GM21381 (cell line): ENCODE data around the gene CHST1.

ENCODE experiments used
- ATAC-seq: cut with Tn5 transposase; IDR thresholded peaks from one replicate; pipeline ENCODE4 v1.9.1; 2021; ENCODE audit warnings: mild to moderate bottlenecking, moderate library complexity; ENCODE audit not compliant: unreplicated experiment

Gene CHST1

DNA sequence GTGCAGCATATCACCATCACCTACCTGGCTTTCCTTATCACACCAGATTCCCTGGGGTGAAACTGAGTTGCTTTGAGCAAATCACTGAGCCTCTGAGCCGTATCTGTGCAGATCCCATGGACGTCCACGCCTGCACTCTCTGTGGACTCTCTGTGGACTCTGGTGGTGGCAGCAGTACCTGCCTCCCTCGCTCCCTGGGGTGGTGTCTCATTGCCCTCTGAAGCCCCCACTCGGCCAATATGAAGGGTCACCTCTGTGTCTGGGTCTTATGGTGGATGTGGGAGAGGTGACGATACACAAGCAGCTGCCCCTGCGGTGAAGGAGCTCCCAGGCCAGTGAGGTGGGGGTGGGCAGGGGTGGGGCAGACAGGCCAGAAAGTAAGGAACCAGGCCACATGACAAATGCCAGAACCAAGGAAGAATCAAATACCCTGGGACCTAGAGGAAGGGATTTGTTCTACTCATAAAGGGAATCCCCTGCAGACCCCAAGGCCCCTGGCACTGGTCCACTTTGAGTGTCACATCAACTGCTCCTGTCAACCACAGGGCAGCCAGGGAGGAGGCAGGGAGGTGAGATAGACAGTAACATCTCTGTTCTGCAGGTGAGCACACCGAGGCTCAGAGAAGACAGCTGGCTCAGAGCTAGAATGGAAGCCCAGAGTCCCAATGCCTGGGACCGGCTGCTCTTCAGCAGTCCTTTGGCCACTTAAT lies 9.2 kb upstream of the CHST1 start:
- no peak for ATAC-seq

DNA sequence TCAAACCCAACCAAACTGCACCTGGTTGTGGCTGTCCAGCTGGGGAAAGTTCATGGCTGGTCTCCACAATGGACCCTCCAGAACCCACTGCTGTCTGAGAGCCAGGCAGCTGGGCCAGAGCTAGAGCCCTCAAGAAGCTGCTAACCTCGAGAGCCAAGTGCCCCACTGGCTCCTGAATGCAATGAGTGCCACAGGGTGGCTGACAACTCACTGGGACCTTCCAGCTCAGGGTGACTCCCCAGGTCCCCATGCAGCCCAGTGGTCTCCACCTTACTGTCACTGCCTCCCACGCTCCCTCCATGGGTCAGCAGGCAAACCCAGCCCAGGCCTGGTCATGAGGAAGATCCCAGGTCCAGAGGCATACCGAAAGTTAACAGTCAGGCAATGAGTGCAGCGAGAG lies 8.0 kb upstream of the CHST1 start:
- ATAC-seq, result no peak

DNA sequence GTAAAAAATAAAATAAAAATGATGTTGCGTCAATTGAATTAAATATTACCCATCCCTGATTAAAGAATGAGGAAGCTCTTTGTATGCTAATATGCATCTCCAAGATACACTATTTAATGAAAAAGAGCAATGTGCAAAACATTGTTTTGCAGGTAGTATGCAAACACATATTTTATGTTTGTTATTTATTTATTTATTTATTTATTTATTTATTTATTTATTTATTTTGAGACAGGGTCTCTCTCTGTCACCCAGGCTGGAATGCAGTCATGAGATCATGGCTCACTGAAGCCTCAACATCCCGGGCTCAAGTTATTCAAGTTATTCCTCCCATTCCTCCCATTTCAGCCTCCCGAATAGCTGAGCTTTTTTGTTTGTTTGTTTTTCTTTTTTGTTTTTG lies 7.2 kb upstream of the CHST1 start:
- ATAC-seq, result no peak

DNA sequence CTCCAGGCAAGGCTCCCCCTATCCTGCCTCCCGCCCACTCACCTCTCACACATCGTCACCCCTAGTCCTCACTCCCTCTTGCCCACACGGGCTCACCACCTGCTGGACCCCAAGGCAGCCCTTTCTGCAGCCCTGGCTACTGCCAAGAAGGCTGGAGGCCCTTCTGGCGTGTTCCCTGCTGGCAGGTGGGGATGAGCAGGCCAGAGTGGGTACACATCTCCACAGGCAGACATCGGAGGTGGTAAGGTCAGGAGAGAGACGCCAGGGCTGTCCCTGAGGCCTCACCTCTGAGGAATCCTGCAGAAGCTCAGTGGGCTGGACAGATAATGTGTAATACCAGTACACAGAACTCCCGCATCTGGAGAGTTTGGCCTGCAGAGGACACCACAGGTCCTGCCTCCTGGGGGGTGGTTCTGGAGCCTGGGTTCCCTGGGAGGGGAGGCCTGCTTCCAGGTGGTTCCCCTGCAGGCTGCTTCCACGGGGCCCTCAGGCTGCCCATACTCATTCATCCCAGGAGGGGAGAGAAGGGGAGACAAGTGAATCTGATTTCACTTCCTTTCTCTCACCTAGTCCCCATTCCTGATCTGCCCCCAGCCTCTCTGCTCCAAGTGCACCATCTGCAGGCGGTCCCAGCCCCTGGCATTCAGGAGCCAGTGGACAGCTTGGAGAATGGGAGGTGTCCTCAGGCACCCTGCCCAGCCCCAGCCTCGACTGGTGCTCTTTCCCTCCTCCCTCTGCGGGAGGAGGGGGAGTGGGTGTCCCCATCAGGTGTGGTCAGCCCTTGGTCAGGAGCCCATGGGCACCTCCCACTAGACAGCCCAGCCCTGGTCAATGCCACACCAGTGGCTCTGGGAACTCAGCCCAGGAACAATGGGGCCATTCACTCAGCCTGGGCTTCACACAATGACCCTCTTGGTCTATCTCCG lies 6.1 kb upstream of the CHST1 start:
- no peak for ATAC-seq

DNA sequence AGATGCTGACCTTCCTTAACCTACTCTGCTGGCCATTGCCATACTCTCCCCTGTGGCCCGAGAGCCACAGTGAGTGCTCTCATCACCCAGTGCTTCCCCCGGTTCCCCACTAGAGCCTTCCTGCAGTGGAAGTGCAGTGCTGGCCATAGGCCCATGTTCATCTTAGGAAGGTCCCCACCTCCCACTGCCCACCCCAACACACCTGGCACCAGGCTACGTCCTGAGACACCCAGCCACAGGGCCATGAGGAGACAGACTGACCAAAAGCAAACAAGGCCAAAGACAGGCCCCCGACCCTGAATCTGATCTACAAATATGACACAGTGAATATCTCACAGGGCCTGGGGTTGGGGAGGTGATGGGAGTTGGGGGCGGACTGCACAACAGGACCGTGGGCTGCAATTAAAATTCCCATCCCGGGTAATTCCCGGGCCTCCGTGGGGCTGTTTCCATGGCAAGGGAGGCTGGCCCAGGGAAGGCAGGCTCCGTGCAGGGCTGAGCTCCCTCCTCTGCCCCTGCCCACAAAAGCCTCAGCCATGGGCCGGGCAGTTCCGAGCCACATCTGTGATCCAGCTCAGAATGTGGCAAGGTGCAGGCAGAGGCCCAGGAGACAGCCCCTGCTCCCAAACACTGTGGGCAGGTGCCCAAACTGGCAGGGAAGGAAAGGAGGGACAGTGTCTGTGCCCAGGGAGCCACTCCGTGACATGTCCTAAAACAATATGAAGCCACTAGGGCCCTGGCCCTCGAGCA lies 5.1 kb upstream of the CHST1 start:
- no peak for ATAC-seq

DNA sequence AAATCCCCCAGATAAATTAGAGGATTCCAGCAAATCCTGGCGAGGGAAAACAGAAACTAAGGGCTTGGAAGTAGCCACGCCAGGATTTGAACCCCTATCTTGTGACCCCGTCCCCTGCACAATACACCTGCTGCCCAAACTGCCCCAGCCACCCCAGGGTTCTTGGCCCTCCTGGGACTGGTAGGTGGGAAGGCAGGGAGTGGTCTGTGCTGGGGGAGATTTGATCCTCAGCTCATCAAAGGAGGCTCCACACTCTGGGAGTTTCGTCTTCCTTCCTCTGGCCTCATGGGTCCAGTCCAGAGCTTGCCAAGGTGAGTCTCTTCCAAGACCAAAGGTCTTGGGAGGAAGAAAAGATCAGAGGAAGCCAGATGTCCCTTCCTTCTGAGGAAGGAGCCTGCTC lies 4.5 kb upstream of the CHST1 start:
- ATAC-seq, result no peak

DNA sequence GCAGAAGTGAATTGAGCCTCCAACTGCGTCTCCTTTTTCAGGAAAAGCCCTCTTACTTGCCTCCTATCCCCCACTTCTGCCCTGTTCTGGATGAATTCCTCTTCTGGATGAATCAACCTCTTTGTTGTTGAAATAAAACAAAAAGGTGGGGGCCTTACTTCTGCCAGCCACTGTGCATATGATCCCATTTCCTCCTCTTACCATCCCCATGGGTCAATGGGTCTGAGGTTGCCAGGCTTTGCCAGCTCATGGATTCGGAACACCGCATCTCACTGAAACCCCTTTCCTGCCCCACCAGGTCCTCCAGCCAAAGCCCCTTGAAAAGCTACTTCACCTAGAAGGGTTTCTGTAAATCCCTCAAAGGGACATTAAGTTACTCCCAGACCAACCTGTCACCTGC lies 3.7 kb upstream of the CHST1 start:
- no peak for ATAC-seq

DNA sequence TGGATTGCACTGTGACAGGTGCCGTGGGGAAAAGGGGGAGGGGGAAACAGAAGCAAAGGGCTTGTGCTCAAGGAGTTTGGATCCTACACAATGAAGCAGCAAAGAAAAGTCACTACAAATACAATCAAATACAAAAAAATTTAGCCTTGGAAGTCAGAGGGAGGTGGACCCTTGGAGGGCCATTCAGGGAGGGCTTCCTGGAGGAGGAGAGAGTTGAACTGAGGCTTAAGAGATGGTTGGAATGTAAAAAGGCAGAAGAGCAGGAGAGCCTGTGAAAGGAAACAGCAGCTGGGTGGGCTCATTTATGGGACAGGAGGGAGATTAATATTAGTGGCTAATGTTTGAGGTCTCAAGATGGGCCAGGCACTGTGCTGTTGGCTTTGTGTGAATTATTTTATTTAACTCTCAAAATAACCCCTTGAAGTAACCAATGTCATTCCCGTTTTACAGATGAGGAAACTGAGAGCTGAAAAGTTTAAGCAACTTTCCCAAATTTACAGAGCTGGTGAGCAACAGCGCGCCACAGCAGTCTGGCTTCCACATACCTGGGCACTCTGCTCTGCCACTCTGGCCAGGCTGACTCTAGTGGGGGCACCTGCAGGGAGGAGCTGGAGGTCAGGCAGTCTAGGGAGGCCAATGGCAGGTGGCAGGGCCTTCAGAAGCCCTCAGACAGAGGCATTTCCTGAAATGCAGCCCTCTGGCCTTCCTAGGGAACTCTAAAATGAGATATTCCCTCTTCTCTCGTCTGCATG lies 2.7 kb upstream of the CHST1 start:
- no peak for ATAC-seq

DNA sequence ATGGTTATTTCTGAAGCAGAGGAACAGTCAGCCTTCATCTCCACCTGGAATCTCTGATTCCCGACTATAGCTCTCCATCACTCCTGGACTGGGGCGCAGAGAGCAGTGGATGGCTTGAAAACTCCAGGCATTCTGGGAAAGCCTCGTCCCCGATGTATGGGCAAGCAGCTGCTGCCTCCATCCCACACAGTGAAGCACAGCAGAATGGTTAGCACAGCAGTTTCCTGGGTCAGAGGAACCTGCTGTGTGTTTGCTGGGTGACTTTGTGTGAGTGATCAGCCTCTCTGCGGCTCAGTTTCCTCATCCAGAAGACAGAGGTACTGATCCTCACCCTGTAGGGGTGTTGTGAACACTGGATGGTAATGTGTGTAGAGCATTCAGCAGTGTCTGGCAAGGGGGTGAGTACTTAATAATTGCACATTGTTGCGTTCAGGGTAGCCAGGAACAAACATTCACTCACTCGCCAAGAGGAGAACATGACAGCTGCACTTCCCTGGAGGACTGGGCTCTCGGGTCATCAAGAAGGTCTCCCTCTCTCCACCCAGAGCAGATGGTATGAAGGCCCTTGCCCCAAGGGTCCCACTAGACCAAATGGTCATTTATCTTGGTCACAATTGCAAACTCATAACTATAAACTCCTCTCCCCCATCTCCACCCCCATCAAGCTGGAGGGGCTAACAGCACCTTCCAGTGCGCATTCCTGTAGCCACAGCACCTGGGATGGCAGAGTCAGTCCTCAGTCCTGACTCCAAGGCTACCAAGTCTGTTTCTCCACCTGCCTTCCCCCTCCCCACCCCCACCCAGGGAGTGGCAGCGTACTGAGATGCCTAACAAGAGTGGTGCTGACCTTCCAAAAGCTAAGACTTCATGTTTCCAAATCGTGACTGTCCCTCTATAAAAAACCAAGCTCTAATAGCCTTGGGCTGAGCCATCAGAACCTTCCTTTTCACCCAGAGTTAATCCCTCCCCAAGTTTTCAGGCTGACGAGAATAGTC lies 1.5 kb upstream of the CHST1 start:
- no peak for ATAC-seq

DNA sequence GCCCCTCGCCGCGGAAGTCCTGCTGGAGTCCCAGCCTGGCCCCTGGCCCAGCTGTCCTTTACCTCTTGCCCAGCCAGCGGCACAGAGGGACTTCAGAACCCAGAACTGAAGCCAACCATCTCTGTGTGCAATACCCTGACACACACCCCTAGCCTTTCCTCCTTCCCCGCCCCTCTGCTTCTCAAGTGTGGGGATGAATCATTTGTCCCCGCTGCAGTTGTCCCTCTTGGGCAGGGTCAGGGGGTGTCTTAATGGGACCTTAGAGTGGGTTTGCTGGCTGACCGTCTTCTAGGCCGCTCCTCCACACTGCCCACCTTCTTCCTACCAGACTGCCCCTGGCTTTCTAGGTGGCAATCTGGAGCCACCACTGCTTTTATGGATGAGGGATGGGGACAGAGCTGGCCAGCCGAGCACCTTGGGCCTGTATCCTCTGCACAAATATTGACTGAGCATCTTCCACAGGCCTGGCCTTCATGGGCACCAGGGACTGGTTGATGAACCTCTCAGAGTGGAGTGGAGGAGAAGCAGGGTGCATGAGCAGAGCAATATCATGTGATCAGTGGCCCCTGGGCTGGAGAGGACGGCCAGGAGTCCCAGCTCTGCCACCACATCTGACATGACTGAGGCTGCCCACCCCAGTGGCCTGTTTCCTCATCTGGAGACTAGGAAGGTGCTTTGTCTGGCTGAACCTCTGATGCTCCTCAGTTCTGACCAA lies 668 bp upstream of the CHST1 start:
- no peak for ATAC-seq

DNA sequence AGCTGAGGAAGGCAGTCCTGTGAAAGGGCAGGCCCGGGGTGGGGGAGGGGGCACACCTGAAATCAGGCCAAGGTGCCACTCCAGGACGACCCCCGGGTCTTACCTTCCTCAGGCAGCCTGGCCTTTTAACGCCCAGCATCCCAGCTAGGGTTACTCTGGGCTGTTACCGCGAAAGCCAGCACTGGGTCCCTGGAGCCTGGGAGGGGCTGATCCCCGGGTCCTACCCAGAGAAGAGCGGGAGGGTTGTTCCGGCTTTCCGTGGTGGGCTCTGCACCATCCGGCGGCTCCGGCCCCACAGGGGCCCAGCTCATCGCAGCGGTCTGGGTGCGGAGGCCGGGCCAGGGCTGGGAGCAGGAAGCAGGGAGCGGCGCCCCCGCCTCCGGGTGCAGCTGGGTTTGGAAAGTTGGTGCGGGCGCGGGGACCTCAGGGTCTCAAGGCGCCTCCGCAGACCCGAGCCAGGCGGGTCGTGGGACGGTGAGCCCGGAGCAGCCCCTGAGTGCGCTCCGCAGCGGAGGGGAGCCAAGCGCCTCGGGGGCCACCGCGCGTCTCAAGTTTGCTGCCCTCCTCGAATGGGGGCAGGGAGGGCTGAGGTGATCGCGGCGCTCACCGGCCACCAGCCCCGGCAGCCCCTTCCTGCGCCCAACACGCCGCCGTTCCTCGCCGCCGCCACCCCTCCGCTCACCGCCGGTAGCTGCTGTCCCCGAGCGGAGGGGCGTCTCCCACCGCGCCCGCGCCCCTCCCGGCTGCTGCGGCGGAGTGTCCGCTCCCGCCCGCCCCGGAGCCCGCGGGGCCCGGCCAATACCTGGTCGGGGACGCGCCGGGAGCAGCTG lies 831 bp downstream of the CHST1 start:
- ATAC-seq, result no peak

DNA sequence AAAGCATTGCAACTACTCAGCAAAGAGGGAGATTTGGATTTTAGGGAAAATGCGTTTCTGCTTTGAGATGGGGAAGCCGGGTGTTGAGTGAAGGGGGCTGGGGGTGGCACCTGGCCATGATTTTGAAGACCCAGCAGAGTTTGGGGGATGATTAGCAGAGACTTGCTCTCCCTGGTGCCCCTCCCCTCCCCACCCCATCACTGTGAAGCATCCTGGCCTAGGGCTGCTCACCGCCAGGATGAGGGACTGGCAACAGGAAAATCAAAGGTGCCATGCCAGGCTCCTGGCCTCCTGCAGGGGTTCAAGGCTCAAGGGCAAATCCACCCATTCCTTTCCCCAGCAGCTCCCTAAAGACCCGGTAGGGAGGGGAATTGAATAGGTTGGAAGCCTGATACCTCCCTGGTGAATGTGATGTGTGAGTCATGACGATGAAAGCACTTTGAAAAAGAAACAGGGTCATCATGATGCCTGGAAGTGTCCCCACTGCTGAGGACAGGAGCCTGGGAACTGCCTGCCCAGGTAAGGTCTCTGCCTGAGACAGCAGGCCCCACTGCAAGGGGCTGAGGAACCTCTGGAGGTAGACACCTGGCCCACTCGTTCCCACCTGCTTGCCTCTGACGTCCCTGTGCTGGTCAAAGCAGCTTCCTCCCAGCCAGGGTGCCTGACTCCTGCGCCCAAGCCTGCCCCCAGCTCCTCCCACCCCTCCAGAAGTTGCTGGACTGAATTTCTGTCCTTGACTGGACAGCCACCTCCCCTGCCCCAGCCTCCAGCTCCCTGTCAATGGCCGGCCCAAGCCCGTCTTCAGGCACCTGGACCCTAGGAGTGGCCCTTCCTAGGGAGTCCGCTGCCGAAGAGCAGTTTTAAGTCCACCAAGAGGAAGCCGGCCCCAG lies 1.7 kb downstream of the CHST1 start:
- ATAC-seq, result no peak

DNA sequence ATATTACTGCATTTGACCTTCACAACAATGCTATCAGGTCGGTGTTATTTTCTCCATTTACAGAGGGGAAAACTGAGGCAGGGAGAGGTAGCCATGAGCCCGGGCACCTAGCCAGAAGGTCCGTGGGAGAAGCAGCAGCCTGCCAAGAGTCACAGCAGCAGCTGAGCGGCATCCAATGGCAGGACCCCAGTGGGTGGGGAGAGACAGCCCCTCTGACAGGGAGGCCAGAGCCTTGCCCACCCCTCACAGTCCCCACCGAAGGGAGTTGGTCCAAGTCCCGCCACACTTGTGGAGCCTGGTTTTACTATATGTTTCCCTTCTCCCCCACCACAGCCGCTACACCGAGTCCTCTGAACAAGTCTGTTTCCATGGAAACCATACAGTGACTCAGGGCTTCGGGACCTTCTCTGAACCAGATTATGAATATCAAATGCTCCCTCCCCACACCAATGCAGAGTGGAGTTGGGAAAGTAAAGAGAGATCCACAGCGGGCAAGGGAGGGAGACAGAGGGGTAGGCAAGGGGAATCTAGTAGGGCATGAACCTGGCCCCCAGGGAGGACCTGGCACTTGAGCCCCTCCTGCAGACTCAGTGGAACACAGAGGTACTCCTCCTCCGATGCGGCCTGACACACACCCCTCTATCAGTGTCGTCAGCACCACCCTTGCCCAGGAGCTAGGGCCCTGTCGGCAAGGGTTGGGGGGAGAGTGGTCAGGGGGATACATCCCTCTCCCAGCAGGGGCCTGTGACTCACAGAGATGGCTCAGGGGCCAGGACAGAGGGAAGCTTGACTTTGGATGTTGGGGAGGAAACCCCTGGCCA lies 2.5 kb downstream of the CHST1 start:
- no peak for ATAC-seq

DNA sequence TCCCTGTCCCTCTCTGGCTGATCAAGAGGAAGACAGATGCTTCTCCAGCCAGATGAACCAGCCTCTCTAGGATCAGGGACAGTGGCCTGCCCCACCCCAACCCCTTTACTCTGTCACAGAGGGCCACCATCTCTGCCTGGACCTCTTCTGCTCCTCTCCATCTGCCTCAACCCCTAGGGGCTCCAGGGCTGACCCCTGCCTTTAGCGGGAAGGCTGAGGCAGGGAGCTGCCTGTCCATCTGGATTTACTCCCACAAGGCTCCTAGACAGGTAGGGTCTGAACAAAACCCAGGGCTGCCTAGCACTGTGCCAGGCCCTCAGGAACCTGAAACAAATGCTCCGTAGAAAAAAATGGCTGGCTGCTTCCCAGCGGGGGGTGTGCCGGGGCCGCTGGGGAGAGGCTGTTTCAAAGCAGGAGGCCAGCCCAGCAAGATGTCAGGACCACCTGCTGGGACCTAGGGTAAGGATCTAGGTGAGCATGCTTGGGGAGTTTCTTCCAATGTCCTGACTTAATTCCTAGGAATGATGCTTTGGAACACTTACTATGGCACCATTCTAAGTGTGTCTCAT lies 3.2 kb downstream of the CHST1 start:
- no peak for ATAC-seq

DNA sequence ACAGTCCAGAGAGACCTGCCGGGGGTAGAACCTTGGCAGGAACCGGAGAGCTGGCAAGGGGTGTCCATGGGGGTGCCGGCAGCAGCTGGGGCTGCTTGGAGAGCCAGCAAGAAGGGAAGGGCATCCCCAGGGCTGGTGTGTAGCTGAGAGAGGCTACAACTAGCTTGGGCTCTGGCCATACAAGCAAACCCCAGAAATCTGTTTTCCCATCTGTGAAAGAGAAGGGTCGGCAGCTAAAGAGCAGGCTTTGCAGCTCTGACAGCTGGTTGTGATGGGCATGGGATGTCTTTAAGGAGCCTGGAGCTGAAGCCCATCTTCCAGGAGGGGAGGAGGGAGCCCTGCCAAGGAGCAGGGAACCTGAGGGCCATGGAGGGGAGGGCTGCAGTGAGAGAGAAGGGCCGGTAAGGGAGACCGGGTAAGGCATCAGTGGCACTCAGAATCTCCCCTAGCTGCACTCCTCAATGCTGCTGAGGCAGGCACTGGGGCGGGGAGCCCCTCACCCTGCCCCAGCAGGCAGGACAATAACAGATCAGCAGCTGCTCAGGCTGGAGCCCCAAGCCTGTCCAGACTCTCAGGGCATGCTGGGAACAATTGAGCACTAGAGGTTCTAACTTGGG lies 3.9 kb downstream of the CHST1 start:
- no peak for ATAC-seq
